HCT116 (cell line): ENCODE measurements around the gene PRC1. TPM values are rescaled to one million over a fixed set of nuclear protein-coding genes. Genes with fewer than 3 reads are reported as not detected.

Experiments
- ATAC-seq: fragments of 200-7000 bp; cut with Tn5 transposase; 2 replicates; pipeline ENCODE4 v1.9.1; 2020; ENCODE audit warnings: mild to moderate bottlenecking, moderate library complexity
- BruUV-seq: library from RNA; stranded (reverse); fragments of 400-500 nt; replicated peaks from 2 replicates; lab custom pipeline; 2021; lab: Mats Ljungman, UMichigan
- CTCF ChIA-PET: fragments of 300-600 bp; sonication (Branson Sonifier 250); formaldehyde crosslinking; loops from one replicate; lab custom pipeline; 2021; ENCODE audit warnings: antibody characterized with exemption; lab: Charles Lee
- POLR2A ChIA-PET: fragments of 300-600, 350-600 bp; sonication (Branson Sonifier 250); formaldehyde crosslinking; loops from one replicate; lab custom pipeline; 2021; ENCODE audit warnings: antibody characterized with exemption; lab: Charles Lee
- RAD21 ChIA-PET, 2 experiments: fragments of 300-600 bp; sonication (Branson Sonifier 250); formaldehyde crosslinking; loops; one replicate each; lab custom pipeline; 2023; ENCODE audit warnings: low total read pairs in 2 of 2; ENCODE audit not compliant: uncharacterized antibody in 2 of 2, unreplicated experiment in 2 of 2, low non-redundant PET in 1 of 2; lab: Charles Lee
- DNase-seq: peaks from one replicate; pipeline ENCODE4 v3.0.0-alpha.2; 2010; ENCODE audit warnings: low read depth, low spot score
- H2AFZ ChIP-seq: fragments of 200-600 bp; shearing (Covaris generic), sonication (generic); 2 replicates; pipeline ENCODE4 v1.6.1; 2017; ENCODE audit warnings: low read depth, mixed run types, mixed read lengths, antibody characterized with exemption, low read length; ENCODE audit not compliant: poor library complexity, severe bottlenecking
- H3K27ac ChIP-seq: 2 replicates; pipeline ENCODE4 v1.5.1; 2012; ENCODE audit warnings: low read depth, low read length
- H3K27me3 ChIP-seq: fragments of 200-600 bp; sonication (generic); 2 replicates; pipeline ENCODE4 v1.6.1; 2016; ENCODE audit warnings: mixed run types, low read length, mixed read lengths; ENCODE audit not compliant: insufficient read depth
- H3K36me3 ChIP-seq, 2 experiments: fragments of 200-500 bp in 1 of 2; fragments of 200-600 bp in 1 of 2; sonication (Bioruptor generic) in 1 of 2; sonication (generic) in 1 of 2; 2 replicates each; pipeline versions ENCODE4 v1.5.1 to v1.6.1; 2014 to 2016; ENCODE audit warnings: low read length in 2 of 2, inconsistent platforms in 1 of 2, mixed read lengths in 1 of 2, mixed run types in 1 of 2; ENCODE audit not compliant: insufficient read depth in 2 of 2, control insufficient read depth in 1 of 2
- H3K4me1 ChIP-seq, 2 experiments: fragments of 200-600 bp in 1 of 2; sonication (generic) in 1 of 2; 2 replicates each; pipeline versions ENCODE4 v1.5.1 to v1.6.1; 2012 to 2017; ENCODE audit warnings: low read length in 2 of 2, inconsistent platforms in 1 of 2, mild to moderate bottlenecking in 1 of 2, mixed read lengths in 1 of 2, mixed run types in 1 of 2, moderate library complexity in 1 of 2; ENCODE audit not compliant: insufficient read depth in 2 of 2, control insufficient read depth in 1 of 2
- H3K4me2 ChIP-seq: fragments of 200-600 bp; sonication (generic); 2 replicates; pipeline ENCODE4 v1.6.1; 2017; ENCODE audit warnings: mixed run types, low read length, mixed read lengths
- H3K4me3 ChIP-seq, 2 experiments: fragments of 200-600 bp in 1 of 2; sonication (generic) in 1 of 2; replicated peaks in 1 of 2; 2 replicates each; pipeline ENCODE4 v1.5.1; 2011 to 2016; ENCODE audit warnings: low read length in 2 of 2, control low read depth in 1 of 2, low read depth in 1 of 2, mild to moderate bottlenecking in 1 of 2, mixed read lengths in 1 of 2, mixed run types in 1 of 2
- H3K79me2 ChIP-seq: fragments of 200-600 bp; sonication (generic); 2 replicates; pipeline ENCODE4 v1.6.1; 2017; ENCODE audit warnings: mild to moderate bottlenecking, mixed run types, low read length, moderate library complexity, mixed read lengths; ENCODE audit not compliant: insufficient read depth
- H3K9ac ChIP-seq: fragments of 200-600 bp; sonication (generic); 2 replicates; pipeline ENCODE4 v1.6.1; 2016; ENCODE audit warnings: low read length, mixed read lengths
- H3K9me2 ChIP-seq: fragments of 200-600 bp; sonication (generic), shearing (Covaris generic); 2 replicates; pipeline ENCODE4 v1.6.1; 2017; ENCODE audit warnings: mixed run types, mild to moderate bottlenecking, moderate library complexity; ENCODE audit not compliant: insufficient read depth
- H3K9me3 ChIP-seq, 2 experiments: fragments of 200-500 bp in 1 of 2; fragments of 200-600 bp in 1 of 2; sonication (Bioruptor generic) in 1 of 2; sonication (generic) in 1 of 2; 2 replicates each; pipeline ENCODE4 v1.6.1; 2014 to 2017; ENCODE audit warnings: low read length in 2 of 2, mixed read lengths in 2 of 2, inconsistent platforms in 1 of 2, low read depth in 1 of 2, mild to moderate bottlenecking in 1 of 2, mixed run types in 1 of 2, moderate library complexity in 1 of 2; ENCODE audit not compliant: control insufficient read depth in 1 of 2, insufficient read depth in 1 of 2
- H4K20me1 ChIP-seq: fragments of 200-600 bp; sonication (generic), shearing (Covaris generic); 2 replicates; pipeline ENCODE4 v1.6.1; 2017; ENCODE audit warnings: mixed run types, mild to moderate bottlenecking, moderate library complexity; ENCODE audit not compliant: insufficient read depth
- CTCF ChIP-seq, 3 experiments: fragments of 200-600 bp in 1 of 3; sonication (generic) in 1 of 3; IDR thresholded peaks in 2 of 3; conservative IDR thresholded peaks in 1 of 3; 2 replicates each; pipeline ENCODE4 v1.5.1; 2012 to 2017; ENCODE audit warnings: low read depth in 2 of 3, low read length in 2 of 3, antibody characterized with exemption in 1 of 3, borderline replicate concordance in 1 of 3, control low read depth in 1 of 3, mild to moderate bottlenecking in 1 of 3, mixed read lengths in 1 of 3, mixed run types in 1 of 3, moderate library complexity in 1 of 3; ENCODE audit not compliant: insufficient read depth in 1 of 3
- POLR2AphosphoS5 ChIP-seq: IDR thresholded peaks from 2 replicates; pipeline ENCODE4 v1.6.1; 2011; ENCODE audit warnings: mild to moderate bottlenecking, low read depth, low read length, moderate library complexity
- RAD21 ChIP-seq: IDR thresholded peaks from 2 replicates; pipeline ENCODE4 v1.6.1; 2012; ENCODE audit warnings: low read depth, mild to moderate bottlenecking
- SP1 ChIP-seq: IDR thresholded peaks from 2 replicates; pipeline ENCODE4 v1.6.1; 2012; ENCODE audit warnings: low read depth
- SRF ChIP-seq: IDR thresholded peaks from 2 replicates; pipeline ENCODE4 v1.6.1; 2012; ENCODE audit warnings: low read depth
- TCF7L2 ChIP-seq: IDR thresholded peaks from 2 replicates; pipeline ENCODE4 v1.7.0; 2011; ENCODE audit warnings: borderline replicate concordance, inconsistent platforms; ENCODE audit not compliant: insufficient read depth, insufficient read length; ENCODE audit errors: extremely low read depth
- ZBTB33 ChIP-seq: IDR thresholded peaks from 2 replicates; pipeline ENCODE4 v1.6.1; 2011; ENCODE audit warnings: mild to moderate bottlenecking, low read length, moderate library complexity; ENCODE audit not compliant: insufficient replicate concordance; ENCODE audit errors: extremely low read depth
- intact Hi-C: fragments of 100-400 bp; cut with micrococcal nuclease; formaldehyde crosslinking; loops from 2 replicates; pipeline ENCODE4 v1.10.0; 2022
- total RNA-seq: library from RNA; stranded (reverse); gene quantifications from one replicate; pipeline ENCODE4 v1.2.1, GENCODE V29; 2021; ENCODE audit not compliant: unreplicated experiment

PRC1 gene
- total RNA-seq, 1 experiment from 2014 or later: 186 TPM

GRCh38 chr15:91007266-91007665 lies 12.9 kb upstream of the PRC1 start:
- Histone ChIP-seq H3K27ac (no peak overlapping the region), H3K9me3 (no peaks in the 10 kb centered on the region), H3K27me3 (no peaks in the 10 kb centered on the region), H3K9me2 (no peaks in the 10 kb centered on the region), H2AFZ (no peak overlapping the region), H4K20me1 (no peaks in the 10 kb centered on the region), H3K4me2 (no peak overlapping the region), H3K79me2 (no peaks in the 10 kb centered on the region), H3K4me1 (no peaks in the 10 kb centered on the region), H3K9ac (no peak overlapping the region), H3K36me3 (peaks cover 7 to 15% of the 10 kb centered on the region in 2 experiments), H3K4me3 (no peak overlapping the region)
- DNase-seq: no peak
- no peak for TF ChIP-seq CTCF (IDR thresholded peaks at IDR 0.05 in 2 of 3, conservative IDR thresholded peaks at IDR 0.05 in 1 of 3; ENCODE audit: borderline replicate concordance in 1 of 3, insufficient read depth in 1 of 3, low read depth in 2 of 3, low read length in 2 of 3)
- no peak for TF ChIP-seq ZBTB33
- TF ChIP-seq POLR2AphosphoS5: no peak
- TF ChIP-seq SP1: no peak
- TF ChIP-seq RAD21: no peak
- TF ChIP-seq TCF7L2: no peak
- no peak for TF ChIP-seq SRF
- ATAC-seq: no peak
- CTCF ChIA-PET: no interaction called here
- RAD21 ChIA-PET: interaction anchor here in 1 of 2 experiments (0.5 kb wide), 1 partner anchor 511 kb away, joined by 3 read pairs; no protein-coding TSS in a partner anchor
- POLR2A ChIA-PET: no interaction called here
- no TSS peak for BruUV-seq
- intact Hi-C loops: no loop called here
